Measurements from ENCODE around the gene TENM4. TPM values are rescaled to one million over a fixed set of nuclear protein-coding genes. Genes with fewer than 3 reads are reported as not detected.

TENM4 gene
- total RNA-seq, 2 experiments from 2014 or later = not detected

- POLR2A ChIA-PET = interaction anchor here (0.7 kb wide), 1 partner anchor 319 kb away, joined by 7 read pairs; no protein-coding TSS in a partner anchor
- CTCF ChIA-PET (ENCODE audit: unreplicated experiment) = no interaction called here
- H2AFZ ChIP-seq (ENCODE audit: low read length) = no peak overlapping the region
- no peaks in the 10 kb centered on the region for H3K9me3 ChIP-seq (ENCODE audit: low read length)
- no peaks in the 10 kb centered on the region for H3K4me1 ChIP-seq (ENCODE audit: insufficient read depth, low read length, poor library complexity, severe bottlenecking)
- H3K36me3 ChIP-seq (ENCODE audit: insufficient read depth, low read length) = no peaks in the 10 kb centered on the region
- DNase-seq (ENCODE audit: low spot score) = no peak
- no peak overlapping the region for H3K27ac ChIP-seq (ENCODE audit: low read depth, low read length, poor library complexity, severe bottlenecking)
- intact Hi-C loops (cut with micrococcal nuclease; ENCODE audit: unreplicated experiment) = no loop called here
- no peaks in the 10 kb centered on the region for H4K20me1 ChIP-seq (ENCODE audit: insufficient read depth, low read length)
- H3K79me2 ChIP-seq (ENCODE audit: insufficient read depth, low read depth, low read length) = no peaks in the 10 kb centered on the region
- no peaks in the 10 kb centered on the region for H3K9me2 ChIP-seq (ENCODE audit: insufficient read depth, low read length)
- H3K4me3 ChIP-seq (ENCODE audit: low read depth, low read length, poor library complexity, severe bottlenecking) = no peak overlapping the region
- TF ChIP-seq EZH2phosphoT487 (IDR thresholded peaks at IDR 0.05; ENCODE audit: borderline replicate concordance, low read depth, low read length) (no peak), CTCF (conservative IDR thresholded peaks at IDR 0.05; ENCODE audit: low read length) (no peak)
- no TSS peak for BruUV-seq (replicated peaks)
- no peak overlapping the region for H3K4me2 ChIP-seq (ENCODE audit: low read length)
Observed at GRCh38 chr11:78961247-78961646, 479.6 kb downstream of the TENM4 start.

- H3K4me1 ChIP-seq (ENCODE audit: insufficient read depth, low read length, poor library complexity, severe bottlenecking) = no peaks in the 10 kb centered on the region
- H3K9me3 ChIP-seq (ENCODE audit: low read length) = no peaks in the 10 kb centered on the region
- TF ChIP-seq EZH2phosphoT487 (IDR thresholded peaks at IDR 0.05; ENCODE audit: borderline replicate concordance, low read depth, low read length) = no peak
- no peak for TF ChIP-seq CTCF (conservative IDR thresholded peaks at IDR 0.05; ENCODE audit: low read length)
- CTCF ChIA-PET (ENCODE audit: unreplicated experiment) = no interaction called here
- H3K36me3 ChIP-seq (ENCODE audit: insufficient read depth, low read length) = no peaks in the 10 kb centered on the region
- no peak overlapping the region for H3K27ac ChIP-seq (ENCODE audit: low read depth, low read length, poor library complexity, severe bottlenecking)
- POLR2A ChIA-PET = interaction anchor here (0.6 kb wide), 1 partner anchor 29 kb away, joined by 3 read pairs; no protein-coding TSS in a partner anchor
- H4K20me1 ChIP-seq (ENCODE audit: insufficient read depth, low read length) = no peaks in the 10 kb centered on the region
- no peak for DNase-seq (ENCODE audit: low spot score)
- BruUV-seq (replicated peaks) = no TSS peak
- H3K4me3 ChIP-seq (ENCODE audit: low read depth, low read length, poor library complexity, severe bottlenecking) = no peak overlapping the region
- no peaks in the 10 kb centered on the region for H3K9me2 ChIP-seq (ENCODE audit: insufficient read depth, low read length)
- intact Hi-C loops (cut with micrococcal nuclease; ENCODE audit: unreplicated experiment) = no loop called here
- no peaks in the 10 kb centered on the region for H3K79me2 ChIP-seq (ENCODE audit: insufficient read depth, low read depth, low read length)
- H3K4me2 ChIP-seq (ENCODE audit: low read length) = no peak overlapping the region
- H2AFZ ChIP-seq (ENCODE audit: low read length) = no peak overlapping the region
Observed at GRCh38 chr11:78958444-78958843, 482.4 kb downstream of the TENM4 start.

GRCh38 chr11:78957476-78958245 lies 483.2 kb downstream of the TENM4 start:
- intact Hi-C loops (cut with micrococcal nuclease; ENCODE audit: unreplicated experiment) = no loop called here
- ChIA-PET CTCF (ENCODE audit: unreplicated experiment) (no interaction called here), POLR2A (interaction anchor here (0.6 kb wide), 1 partner anchor 29 kb away, joined by 3 read pairs; no protein-coding TSS in a partner anchor)
- Histone ChIP-seq H3K27ac (ENCODE audit: low read depth, low read length, poor library complexity, severe bottlenecking) (no peak overlapping the region), H2AFZ (ENCODE audit: low read length) (no peak overlapping the region), H3K9me3 (ENCODE audit: low read length) (no peaks in the 10 kb centered on the region), H4K20me1 (ENCODE audit: insufficient read depth, low read length) (no peaks in the 10 kb centered on the region), H3K4me3 (ENCODE audit: low read depth, low read length, poor library complexity, severe bottlenecking) (no peak overlapping the region), H3K4me2 (ENCODE audit: low read length) (no peak overlapping the region), H3K4me1 (ENCODE audit: insufficient read depth, low read length, poor library complexity, severe bottlenecking) (no peaks in the 10 kb centered on the region), H3K36me3 (ENCODE audit: insufficient read depth, low read length) (no peaks in the 10 kb centered on the region), H3K79me2 (ENCODE audit: insufficient read depth, low read depth, low read length) (no peaks in the 10 kb centered on the region), H3K9me2 (ENCODE audit: insufficient read depth, low read length) (no peaks in the 10 kb centered on the region)
- BruUV-seq (replicated peaks) = no TSS peak
- TF ChIP-seq CTCF (conservative IDR thresholded peaks at IDR 0.05; ENCODE audit: low read length) (no peak), EZH2phosphoT487 (IDR thresholded peaks at IDR 0.05; ENCODE audit: borderline replicate concordance, low read depth, low read length) (no peak)
- DNase-seq (ENCODE audit: low spot score) = no peak
